Fibroblast of lung (primary cell): ENCODE results near the gene AKAP10. TPM values are rescaled to one million over a fixed set of nuclear protein-coding genes. Genes with fewer than 3 reads are reported as not detected.
"Not testable (repeated sequence)": the region's sequence is repeated elsewhere in the genome, so short reads cannot be mapped to it uniquely, and the experiment has no call there.

ENCODE experiments used
- DNase-seq, 2 donors: peaks; one replicate each; pipeline versions ENCODE4 v3.0.0 to v3.0.0-alpha.2; 2010; ENCODE audit warnings: low read depth in 2 of 2
- H2AFZ ChIP-seq: 2 replicates; pipeline ENCODE4 v1.5.1; 2012; ENCODE audit warnings: low read length, control low read depth, inconsistent platforms
- H3K27ac ChIP-seq: 2 replicates; pipeline ENCODE4 v1.5.1; 2011; ENCODE audit warnings: low read length, control low read depth; ENCODE audit not compliant: insufficient read depth
- H3K27me3 ChIP-seq: 2 replicates; pipeline ENCODE4 v1.5.1; 2011; ENCODE audit warnings: mild to moderate bottlenecking, low read length; ENCODE audit not compliant: control insufficient read depth, insufficient read depth
- H3K36me3 ChIP-seq: 2 replicates; pipeline ENCODE4 v1.5.1; 2011; ENCODE audit warnings: low read length; ENCODE audit not compliant: control insufficient read depth, insufficient read depth
- H3K4me1 ChIP-seq: 2 replicates; pipeline ENCODE4 v1.5.1; 2011; ENCODE audit warnings: low read length; ENCODE audit not compliant: control insufficient read depth, insufficient read depth; ENCODE audit errors: extremely low read depth
- H3K4me2 ChIP-seq: 2 replicates; pipeline ENCODE4 v1.5.1; 2011; ENCODE audit warnings: low read length, control low read depth; ENCODE audit not compliant: insufficient read depth; ENCODE audit errors: extremely low read depth
- H3K4me3 ChIP-seq, 4 experiments: fragments of 200-600 bp in 1 of 4; sonication (generic) in 1 of 4; replicated peaks in 1 of 4; 2 replicates each; pipeline ENCODE4 v1.5.1; 2011 to 2016; ENCODE audit warnings: low read length in 4 of 4, low read depth in 3 of 4, mild to moderate bottlenecking in 3 of 4, control low read depth in 2 of 4, inconsistent platforms in 1 of 4, mixed read lengths in 1 of 4; ENCODE audit not compliant: insufficient read depth in 1 of 4; ENCODE audit errors: control extremely low read depth in 1 of 4
- H3K79me2 ChIP-seq: 2 replicates; pipeline ENCODE4 v1.5.1; 2012; ENCODE audit warnings: mild to moderate bottlenecking, low read length, inconsistent platforms; ENCODE audit not compliant: control insufficient read depth, insufficient read depth
- H3K9ac ChIP-seq: 2 replicates; pipeline ENCODE4 v1.5.1; 2011; ENCODE audit warnings: mild to moderate bottlenecking, low read length, control low read depth; ENCODE audit not compliant: insufficient read depth
- H3K9me3 ChIP-seq: 2 replicates; pipeline ENCODE4 v1.5.1; 2012; ENCODE audit warnings: low read depth, low read length; ENCODE audit not compliant: control insufficient read depth, insufficient read depth
- H4K20me1 ChIP-seq: 2 replicates; pipeline ENCODE4 v1.5.1; 2011; ENCODE audit warnings: low read length; ENCODE audit not compliant: control insufficient read depth, insufficient read depth; ENCODE audit errors: extremely low read depth
- EZH2 ChIP-seq: IDR thresholded peaks from 2 replicates; pipeline ENCODE4 v1.5.1; 2012; ENCODE audit warnings: low read length, control low read depth, mild to moderate bottlenecking; ENCODE audit errors: missing control alignments
- polyA plus RNA-seq, 2 donors: library from polyadenylated mRNA; depleted of rRNA in 1 of 2; stranded (reverse) in 1 of 2; unstranded in 1 of 2; fragments of >200 nt; gene quantifications; 2 replicates each; pipeline ENCODE4 v1.2.1, GENCODE V29; 2011 to 2012; ENCODE audit warnings: missing spikeins in 1 of 2
- total RNA-seq: library from RNA; depleted of rRNA; stranded (reverse); fragments of >200 nt; gene quantifications from 2 replicates; pipeline ENCODE4 v1.2.1, GENCODE V29; 2014
- TF ChIP-seq, protein P1 (sequence below), 2 donors: IDR thresholded peaks in 1 of 2; conservative IDR thresholded peaks in 1 of 2; 1 replicate in 1 of 2; 2 replicates in 1 of 2; pipeline ENCODE4 v1.5.1; 2011 to 2012; ENCODE audit warnings: low read length in 2 of 2, control low read depth in 1 of 2, inconsistent platforms in 1 of 2, low read depth in 1 of 2, mild to moderate bottlenecking in 1 of 2

AKAP10 gene
- total and polyA plus RNA-seq, 2 donors (not counting 1 experiment from before 2014, with no cell fraction given), result 19.0 to 29.2 TPM

DNA sequence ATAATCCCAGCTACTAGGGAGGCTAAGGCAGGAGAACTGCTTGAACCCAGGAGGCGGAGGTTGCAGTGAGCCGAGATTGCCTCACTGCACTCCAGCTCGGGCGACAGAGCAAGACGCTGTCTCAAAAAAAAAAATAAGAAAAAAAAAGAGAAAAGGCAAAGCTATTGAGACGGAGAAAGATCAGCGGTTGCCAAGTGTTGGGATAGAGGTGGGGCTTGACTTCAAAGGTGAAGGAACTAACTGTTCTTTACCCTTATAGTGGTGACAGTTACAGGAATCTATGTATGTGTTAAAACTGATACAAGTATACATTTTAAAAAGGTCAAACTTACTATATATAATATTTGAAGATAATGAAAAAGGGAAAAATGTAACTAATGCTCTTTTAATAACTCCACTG, 22.5 kb downstream of the AKAP10 start:
- Histone ChIP-seq H3K27me3 (no peaks in the 10 kb centered on the region), H3K9ac (no peak overlapping the region), H3K4me1 (peaks cover 3% of the 10 kb centered on the region), H3K27ac (no peak overlapping the region), H4K20me1 (no peaks in the 10 kb centered on the region), H3K4me3 (no peak overlapping the region), H3K36me3 (no peaks in the 10 kb centered on the region), H3K4me2 (no peak overlapping the region), H3K9me3 (no peaks in the 10 kb centered on the region), H3K79me2 (peaks cover 39% of the 10 kb centered on the region), H2AFZ (no peak overlapping the region)
- DNase-seq, result no peak
- TF ChIP-seq, protein P1, sequence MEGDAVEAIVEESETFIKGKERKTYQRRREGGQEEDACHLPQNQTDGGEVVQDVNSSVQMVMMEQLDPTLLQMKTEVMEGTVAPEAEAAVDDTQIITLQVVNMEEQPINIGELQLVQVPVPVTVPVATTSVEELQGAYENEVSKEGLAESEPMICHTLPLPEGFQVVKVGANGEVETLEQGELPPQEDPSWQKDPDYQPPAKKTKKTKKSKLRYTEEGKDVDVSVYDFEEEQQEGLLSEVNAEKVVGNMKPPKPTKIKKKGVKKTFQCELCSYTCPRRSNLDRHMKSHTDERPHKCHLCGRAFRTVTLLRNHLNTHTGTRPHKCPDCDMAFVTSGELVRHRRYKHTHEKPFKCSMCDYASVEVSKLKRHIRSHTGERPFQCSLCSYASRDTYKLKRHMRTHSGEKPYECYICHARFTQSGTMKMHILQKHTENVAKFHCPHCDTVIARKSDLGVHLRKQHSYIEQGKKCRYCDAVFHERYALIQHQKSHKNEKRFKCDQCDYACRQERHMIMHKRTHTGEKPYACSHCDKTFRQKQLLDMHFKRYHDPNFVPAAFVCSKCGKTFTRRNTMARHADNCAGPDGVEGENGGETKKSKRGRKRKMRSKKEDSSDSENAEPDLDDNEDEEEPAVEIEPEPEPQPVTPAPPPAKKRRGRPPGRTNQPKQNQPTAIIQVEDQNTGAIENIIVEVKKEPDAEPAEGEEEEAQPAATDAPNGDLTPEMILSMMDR (conservative IDR thresholded peaks at IDR 0.05 in 1 of 2, IDR thresholded peaks at IDR 0.05 in 1 of 2; ENCODE audit: low read depth in 1 of 2, low read length in 2 of 2), result no peak
- no peak for TF ChIP-seq EZH2

DNA sequence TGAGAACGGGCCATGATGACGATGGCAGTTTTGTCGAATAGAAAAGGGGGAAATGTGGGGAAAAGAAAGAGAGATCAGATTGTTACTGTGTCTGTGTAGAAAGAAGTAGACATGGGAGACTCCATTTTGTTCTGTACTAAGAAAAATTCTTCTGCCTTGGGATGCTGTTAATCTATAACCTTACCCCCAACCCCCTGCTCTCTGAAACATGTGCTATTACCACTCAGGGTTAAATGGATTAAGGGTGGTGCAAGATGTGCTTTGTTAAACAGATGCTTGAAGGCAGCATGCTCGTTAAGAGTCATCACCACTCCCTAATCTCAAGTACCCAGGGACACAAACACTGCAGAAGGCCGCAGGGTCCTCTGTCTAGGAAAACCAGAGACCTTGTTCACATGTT, 26.2 kb downstream of the AKAP10 start:
- not testable (repeated sequence) for H3K4me2 ChIP-seq, H4K20me1 ChIP-seq, H3K9me3 ChIP-seq, H3K4me1 ChIP-seq, H3K27me3 ChIP-seq, H3K36me3 ChIP-seq, H3K9ac ChIP-seq, DNase-seq, H3K27ac ChIP-seq, H3K4me3 ChIP-seq, H2AFZ ChIP-seq
- H3K79me2 ChIP-seq, result peaks cover 47% of the 10 kb centered on the region

DNA sequence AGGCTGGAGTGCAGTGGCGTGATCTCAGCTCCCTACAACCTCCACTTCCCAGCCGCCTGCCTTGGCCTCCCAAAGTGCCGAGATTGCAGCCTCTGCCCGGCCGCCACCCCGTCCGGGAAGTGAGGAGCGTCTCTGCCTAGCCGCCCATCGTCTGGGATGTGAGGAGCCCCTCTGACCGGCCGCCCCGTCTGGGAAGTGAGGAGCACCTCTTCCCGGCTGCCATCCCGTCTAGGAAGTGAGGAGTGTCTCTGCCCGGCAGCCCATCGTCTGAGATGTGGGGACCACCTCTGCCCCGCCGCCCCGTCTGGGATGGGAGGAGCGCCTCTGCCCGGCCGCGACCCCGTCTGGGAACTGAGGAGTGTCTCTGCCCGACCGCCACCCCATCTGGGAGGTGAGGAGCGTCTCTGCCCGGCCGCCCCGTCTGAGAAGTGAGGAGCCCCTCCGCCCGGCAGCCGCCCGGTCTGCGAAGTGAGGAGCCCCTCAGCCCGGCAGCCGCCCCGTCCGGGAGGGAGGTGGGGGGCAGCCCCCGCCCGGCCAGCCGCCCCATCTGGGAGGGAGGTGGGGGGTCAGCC, 26.9 kb downstream of the AKAP10 start:
- H3K4me3 ChIP-seq, H3K4me1 ChIP-seq, H3K9me3 ChIP-seq, H3K4me2 ChIP-seq, H3K9ac ChIP-seq, H3K27me3 ChIP-seq, DNase-seq, H4K20me1 ChIP-seq, H2AFZ ChIP-seq, H3K36me3 ChIP-seq, H3K27ac ChIP-seq: not testable (repeated sequence)
- H3K79me2 ChIP-seq, result peaks cover 41% of the 10 kb centered on the region

DNA sequence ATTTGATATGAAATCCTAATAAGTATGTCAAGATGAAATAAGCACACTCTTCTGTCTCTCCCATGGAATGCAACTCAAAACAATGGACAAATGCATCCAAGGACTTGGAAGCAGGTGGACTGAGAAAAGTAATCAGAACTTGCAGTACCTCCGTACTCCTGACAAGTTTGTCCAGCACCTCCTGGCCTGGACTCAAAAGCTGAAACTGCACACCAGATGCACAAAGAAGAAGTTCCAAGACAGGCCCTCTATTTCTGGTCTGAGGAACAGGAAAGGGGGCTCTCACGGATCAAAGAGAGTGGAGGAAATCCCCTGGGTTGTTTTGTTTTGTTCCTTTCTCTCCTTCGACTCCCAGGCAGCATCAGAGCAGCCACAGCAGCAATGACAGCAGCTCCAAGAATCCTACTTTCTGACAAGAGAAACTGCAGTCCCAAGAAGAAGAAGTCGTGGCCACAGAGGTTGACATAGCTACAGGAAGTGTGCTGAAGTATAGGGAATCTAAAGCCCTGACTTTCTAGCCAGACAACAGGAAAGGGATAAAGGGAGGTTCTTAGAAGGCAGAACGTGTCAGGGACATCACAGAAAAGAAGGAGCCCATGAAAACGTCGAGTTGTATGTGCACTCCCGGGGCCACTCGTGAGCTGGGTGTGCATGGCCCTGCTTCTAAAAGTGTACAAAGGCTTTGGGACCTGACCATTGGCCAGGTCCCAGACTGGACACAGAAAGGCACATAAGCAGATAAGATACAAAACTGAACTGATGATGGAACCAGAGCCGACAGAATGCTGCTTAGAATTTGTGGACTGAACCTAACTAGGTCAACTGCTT, 29.3 kb downstream of the AKAP10 start:
- H3K4me3 ChIP-seq, result no peak overlapping the region
- H3K9me3 ChIP-seq, result no peaks in the 10 kb centered on the region
- no peaks in the 10 kb centered on the region for H4K20me1 ChIP-seq
- DNase-seq, result peak in 1 of 2 donors; percentile 25
- H3K9ac ChIP-seq, result no peak overlapping the region
- H3K79me2 ChIP-seq, result peaks cover 27% of the 10 kb centered on the region
- H2AFZ ChIP-seq, result no peak overlapping the region
- H3K27ac ChIP-seq, result no peak overlapping the region
- TF ChIP-seq, protein P1 (conservative IDR thresholded peaks at IDR 0.05 in 1 of 2, IDR thresholded peaks at IDR 0.05 in 1 of 2; ENCODE audit: low read depth in 1 of 2, low read length in 2 of 2), result no peak
- no peak for TF ChIP-seq EZH2
- no peaks in the 10 kb centered on the region for H3K27me3 ChIP-seq
- peaks cover 7% of the 10 kb centered on the region for H3K36me3 ChIP-seq
- no peak overlapping the region for H3K4me2 ChIP-seq
- peaks cover 2% of the 10 kb centered on the region for H3K4me1 ChIP-seq
